Stimulated activated CD8-positive, alpha-beta memory T cell treated with anti-CD3 and anti-CD28 coated beads, Interleukin-15, amount 100 ng/mL, for 4 hours (primary cell): ENCODE results near the gene FLT1.

Source experiments
- DNase-seq, 2 donors: peaks; one replicate each; pipeline ENCODE4 v3.0.0-alpha.2; 2020; ENCODE audit warnings: low read depth in 2 of 2

Gene FLT1

DNA sequence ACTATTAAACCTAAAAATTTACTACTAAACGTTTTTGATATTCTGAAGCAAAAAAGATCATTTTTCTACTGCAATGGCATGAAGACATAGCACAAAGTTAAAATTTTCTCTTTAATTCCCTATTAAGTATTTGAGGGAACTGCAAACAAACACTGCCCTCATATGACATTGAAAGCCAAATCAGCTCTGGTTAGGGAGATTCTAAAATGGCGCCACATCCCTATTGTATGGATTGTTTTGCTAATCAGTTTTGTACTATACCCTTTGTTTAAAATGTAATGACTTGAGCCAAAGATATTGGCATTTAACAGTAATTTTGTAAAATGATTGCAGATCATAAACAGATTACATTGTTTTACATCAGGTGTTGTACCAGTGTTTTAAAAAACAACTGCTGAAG, 65.8 kb downstream of the FLT1 start:
- DNase-seq, result no peak

DNA sequence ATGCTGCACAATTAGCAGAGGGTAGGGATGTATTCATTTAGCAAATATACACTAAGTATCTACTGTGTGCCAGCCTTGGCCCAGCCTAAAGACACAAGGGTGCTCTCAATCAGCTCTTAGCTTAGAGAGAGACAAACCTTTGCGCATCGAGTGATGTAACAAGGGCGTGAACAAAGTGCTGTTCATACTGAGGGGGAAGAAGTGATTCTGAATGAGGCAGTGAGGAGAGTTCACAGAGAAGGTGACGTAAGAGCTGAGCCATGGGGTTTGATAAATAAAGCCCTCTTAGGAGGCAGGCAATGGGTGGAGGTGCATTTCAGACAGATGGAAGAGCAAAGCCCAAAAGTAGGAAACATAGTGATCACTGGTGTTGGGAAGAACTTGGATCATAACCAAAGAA, 68.5 kb downstream of the FLT1 start:
- no peak for DNase-seq

DNA sequence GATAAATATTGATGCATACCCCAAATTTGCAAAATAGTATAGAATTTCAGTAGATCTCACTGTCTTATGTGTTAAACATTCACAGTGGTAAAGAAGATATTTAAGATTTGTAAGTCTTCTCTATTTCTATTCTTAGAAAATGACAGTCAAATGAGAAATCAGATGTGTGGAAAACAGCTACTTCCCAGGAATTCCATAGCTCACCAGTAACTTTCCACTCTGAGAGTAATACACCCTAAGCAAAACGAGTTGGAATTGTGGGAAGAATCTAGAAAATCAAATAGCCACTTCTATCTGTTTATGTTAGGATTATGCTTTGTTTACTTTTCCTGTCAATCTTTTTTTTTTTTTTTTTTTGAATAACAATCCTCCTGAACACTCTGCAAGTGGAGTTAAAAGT, 69.1 kb downstream of the FLT1 start:
- no peak for DNase-seq

DNA sequence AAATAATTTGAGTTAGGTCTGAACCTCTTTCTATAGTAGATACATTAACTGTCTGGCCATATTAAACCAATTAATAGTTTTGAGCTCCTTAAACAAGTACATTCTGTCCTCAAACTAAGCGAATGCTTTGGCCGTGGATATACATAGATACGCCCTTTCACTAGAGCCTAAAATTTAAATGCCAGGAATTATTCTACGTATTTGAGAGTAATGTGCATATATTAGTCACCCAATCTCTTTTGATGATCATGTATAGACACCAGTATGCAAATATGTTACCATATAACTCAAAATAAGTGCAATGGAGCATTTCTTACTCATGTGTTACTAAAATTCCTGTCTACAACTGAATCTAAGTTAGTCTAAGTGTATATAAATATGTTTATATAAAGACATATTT, 70.4 kb downstream of the FLT1 start:
- DNase-seq, result no peak

DNA sequence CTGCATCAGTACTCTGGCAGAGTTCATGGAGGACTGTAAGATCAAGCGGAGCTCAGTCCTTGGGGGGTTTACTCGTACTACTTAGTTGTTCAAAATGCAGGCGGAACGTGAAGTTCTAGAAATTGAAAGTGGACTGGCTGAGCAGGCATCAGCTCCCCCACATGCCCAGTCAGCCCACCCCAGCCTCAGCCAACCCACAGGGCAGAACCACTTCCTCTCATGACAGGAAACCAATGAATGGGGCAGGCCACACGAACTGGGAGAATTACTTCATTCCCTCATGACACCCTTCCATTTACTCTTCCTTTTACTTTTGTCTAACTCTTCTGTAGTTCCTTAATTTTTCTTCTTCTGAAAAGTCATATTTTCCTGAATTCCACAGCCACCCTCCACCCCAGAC, 71.9 kb downstream of the FLT1 start:
- DNase-seq, result peak; percentile 9 to 10

DNA sequence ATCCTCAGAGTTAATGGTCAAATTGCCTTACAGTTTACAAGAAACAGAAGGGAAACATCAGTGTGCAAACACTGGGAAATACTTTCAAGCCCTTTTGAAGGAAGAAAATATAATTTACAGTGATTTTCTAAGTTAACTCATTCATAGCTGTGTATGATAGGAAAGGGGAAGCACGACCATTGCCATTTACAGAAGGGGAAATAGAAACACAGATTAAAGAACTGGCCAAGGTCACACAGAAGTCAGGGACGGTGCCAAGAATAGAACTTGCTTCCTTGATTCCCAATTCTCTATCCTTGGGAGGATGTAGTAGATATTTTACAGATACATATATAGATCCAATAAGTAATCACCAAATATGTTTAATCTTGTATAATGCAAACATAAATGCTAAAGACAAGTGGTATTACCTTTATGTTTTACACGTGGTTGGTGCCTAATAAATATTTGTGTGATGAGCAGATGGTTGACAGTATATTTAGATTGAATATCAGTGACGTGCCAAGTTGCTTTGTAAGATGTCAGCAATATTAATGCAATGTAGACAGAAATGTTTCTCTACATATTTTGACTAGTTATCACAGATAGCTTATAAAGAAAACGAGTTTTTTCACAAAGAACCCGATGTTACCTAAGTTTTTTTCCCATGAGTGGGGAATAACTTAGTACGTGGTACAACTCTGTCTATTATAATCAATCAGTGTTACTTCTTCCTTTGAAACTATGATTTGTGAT, 73.1 kb downstream of the FLT1 start:
- no peak for DNase-seq

DNA sequence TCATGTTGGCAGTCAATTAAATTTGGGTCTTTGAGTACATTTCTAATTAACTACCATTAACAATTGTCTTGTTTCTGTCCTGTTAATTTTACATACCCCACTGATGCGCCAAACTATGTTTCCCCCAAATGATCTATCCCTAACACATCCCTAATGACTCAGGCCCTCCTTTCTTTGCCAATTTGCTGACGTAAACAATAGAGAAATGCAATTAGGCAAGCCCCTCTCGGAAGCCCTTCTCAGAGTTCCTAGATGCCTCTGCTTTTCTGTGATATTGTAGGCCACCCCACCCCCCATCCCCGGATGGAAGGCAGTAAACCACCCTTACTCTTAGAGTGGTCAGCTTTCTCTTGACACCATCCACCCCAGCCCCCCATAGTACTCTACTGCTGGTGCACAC, 74.2 kb downstream of the FLT1 start:
- DNase-seq, result no peak

DNA sequence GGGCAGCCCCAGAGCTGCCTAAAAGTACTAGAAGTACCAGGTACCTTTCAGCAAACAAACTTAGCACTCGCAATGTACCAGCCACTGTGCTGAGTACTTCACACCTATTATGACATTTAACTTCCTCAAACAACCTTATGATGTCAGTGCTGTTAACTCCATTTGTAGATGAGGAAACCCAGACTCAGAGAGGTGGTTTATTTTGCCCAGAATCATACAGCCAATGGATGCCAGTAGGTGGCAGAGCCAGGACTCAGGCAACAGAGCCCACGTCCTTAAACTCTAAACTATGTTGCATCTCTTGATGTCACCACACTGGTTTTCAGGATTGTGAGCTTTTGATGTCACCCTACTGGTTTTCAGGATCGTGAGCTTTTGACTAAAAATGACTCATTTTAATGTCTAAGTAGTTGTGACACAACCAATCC, 78.9 kb downstream of the FLT1 start:
- no peak for DNase-seq

DNA sequence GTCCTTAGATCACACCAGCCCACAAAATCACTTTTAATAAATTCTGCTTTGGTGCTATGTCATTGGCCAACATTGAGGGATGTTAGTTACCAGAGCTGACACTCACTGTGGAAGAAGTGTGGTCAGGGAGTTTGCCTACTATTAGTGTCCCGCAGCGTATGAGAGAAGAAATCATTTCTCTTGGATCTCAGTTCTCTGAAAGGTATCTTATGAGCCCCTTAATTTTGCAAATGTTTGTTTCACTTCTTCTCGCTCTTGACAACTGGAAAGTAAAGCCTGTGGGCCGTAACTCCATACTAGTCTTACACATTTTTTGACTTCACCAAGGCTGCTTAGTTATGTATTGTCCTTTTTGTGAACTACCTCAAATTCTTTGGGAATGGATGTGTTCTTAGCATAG, 80.9 kb downstream of the FLT1 start:
- no peak for DNase-seq

DNA sequence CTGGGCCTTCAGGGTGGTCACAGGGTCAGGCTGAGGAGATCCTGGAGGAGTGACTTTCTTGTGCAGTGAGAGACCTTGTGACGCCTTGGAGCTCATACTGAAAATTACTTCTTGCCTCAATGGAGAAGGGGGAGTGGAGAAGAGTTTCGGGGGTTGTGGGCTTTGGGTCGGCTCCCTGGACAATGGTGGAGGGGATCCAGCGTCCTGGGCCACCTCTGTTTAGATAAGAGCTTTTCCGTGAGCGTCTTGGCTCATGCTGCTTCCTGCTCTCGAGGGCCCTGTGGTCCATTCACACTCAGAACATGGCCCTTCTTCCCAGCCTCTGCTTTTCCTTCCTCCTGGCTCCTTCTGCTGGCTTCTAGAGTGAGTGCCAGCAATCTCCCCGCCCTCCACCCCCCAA, 81.9 kb downstream of the FLT1 start:
- DNase-seq, result no peak

DNA sequence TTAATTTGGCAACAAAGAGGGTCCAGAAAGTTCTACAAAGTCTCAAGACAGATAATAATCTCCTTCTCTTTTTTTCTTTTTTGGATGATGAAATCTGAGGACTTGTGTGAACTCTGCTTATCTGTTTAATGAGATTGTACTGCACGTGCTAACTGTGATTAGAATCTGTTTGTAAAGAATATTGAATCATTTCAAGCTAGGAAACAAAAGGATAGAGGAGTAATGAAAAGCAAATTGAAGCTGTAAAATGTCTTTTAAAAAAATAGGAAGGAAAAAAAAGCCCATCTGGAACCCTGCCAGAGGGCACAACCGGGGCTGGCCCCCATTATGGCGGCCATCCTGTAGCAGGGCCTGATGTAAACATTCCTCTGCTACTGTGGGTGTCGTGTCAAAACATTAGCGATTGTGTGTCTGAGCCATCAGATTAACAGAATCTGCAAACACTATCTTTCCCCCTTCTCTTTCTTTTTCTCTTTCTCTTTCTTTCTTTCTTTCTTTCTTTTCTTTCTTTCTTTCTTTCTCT, 83.0 kb downstream of the FLT1 start:
- no peak for DNase-seq

DNA sequence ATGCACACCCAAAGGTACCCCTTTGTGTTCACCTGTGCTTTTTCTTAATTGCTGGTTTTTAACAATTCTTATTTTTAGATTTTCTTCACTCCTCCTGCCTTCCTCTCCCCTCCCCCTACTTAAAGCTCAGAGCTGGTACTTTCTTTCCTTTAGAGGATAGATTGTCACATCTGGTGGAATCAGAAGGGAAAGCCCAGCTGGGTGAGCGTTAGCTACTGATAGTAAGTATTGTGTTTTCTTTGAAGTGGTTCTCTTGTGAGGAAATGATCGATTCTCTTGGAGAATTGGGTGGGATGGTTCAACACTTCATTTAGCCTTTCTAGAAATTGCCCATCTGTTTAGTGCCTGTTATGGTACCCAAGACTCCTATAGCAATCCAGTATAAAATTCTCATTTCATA, 84.8 kb downstream of the FLT1 start:
- no peak for DNase-seq

DNA sequence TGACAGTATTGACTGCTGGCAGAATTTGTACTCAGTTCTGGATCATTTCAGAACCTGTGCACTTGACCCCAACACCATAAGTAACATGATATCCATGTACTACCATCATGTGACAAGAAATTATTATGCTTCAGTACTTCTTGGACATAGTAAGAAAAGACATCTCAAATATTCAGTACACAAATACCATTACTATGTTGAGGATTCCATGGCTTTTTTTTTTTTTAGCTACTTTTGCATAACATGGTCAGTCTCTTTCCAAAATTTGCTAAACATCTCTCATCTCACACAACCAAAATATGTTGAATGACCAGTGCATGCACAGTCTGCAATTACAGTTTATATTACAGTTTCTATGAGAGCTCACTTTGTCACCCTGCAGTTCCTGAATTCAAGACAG, 85.3 kb downstream of the FLT1 start:
- DNase-seq, result no peak

DNA sequence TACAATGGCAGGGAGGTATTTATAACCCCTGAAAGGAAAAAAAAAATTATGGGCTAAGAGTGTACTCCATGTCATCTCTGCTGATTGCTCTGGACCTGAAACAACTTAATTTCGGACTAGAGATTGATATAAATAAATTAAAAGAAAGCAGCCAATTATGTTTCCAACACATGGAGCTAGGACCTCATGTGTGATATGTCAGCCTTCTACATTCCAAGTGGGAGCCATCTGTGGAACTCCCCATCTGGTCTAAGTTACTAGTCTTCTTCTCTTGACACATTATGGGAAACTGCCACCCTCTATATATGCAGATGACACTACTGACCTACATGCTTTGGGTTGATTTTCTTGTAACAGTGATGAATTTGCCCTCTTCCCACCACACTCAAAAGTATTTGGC, 86.1 kb downstream of the FLT1 start:
- no peak for DNase-seq

DNA sequence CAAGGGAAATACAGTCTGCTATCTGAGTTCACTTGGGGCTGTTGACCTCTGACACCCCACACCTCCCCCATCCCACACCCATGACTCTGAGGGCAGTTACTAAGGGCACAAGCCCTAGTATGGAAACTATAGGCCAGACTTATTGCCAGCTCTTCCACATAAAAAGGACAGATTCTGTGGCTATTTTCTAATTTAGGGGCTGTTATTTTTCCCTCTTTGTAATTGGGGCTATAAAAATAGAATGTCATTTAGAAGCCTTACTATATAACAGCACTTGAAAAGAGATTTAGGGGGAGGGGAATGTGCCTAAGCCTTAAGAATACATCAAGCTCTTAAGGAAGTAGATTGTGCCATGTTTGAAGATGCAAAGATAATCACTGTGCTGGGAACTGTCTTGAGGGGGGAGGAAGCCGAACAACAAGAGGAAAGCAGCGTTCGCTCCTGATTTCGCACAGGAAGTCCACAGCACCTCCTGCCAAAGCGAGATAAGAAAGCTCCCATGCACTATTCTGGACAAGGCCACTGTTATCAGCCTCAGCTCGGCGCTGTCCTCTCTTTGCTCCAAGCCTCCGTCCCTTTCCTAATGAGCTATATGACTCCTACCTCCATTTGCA, 86.6 kb downstream of the FLT1 start:
- DNase-seq, result no peak

DNA sequence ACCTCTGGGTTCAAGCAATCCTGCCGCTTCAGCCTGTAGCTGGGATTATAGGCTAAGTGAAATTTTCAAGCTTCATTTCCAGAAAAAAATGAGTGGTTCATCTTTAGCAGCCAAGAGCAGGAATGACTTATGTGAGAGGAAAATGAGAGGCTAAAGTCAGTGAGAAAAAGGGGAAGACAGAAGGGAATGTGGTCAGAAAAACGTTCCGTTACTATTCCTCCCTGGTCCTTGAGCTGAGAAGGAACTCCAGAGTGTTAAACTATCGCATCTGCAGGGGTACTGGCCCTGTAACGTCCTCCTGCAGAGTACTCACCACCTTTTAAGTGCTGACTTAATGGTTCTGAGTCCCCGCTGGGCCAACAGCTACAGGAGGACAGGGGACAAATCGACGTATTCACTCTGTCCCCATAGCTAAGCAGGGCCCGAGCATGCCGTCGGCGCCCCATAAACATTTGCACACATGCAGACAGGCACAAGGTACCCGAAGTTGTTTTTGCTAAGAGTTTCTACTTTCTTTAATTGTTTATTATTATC, 88.1 kb downstream of the FLT1 start:
- DNase-seq, result no peak

DNA sequence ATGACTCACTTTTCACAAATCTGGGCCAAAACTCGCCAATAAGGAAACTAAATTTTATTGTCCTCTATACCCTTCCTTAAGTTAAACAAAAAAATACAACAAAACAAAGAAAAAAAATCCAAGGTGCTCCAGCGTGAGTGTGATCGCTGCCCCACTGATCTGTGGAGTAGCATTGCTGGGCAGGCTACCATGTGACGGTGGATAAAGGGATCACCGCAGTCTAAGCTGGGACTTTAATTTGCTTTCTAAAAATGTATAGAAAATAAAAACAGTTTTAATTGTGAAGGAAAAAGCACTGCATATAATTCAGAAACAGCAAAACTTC, 92.9 kb downstream of the FLT1 start:
- DNase-seq, result no peak

DNA sequence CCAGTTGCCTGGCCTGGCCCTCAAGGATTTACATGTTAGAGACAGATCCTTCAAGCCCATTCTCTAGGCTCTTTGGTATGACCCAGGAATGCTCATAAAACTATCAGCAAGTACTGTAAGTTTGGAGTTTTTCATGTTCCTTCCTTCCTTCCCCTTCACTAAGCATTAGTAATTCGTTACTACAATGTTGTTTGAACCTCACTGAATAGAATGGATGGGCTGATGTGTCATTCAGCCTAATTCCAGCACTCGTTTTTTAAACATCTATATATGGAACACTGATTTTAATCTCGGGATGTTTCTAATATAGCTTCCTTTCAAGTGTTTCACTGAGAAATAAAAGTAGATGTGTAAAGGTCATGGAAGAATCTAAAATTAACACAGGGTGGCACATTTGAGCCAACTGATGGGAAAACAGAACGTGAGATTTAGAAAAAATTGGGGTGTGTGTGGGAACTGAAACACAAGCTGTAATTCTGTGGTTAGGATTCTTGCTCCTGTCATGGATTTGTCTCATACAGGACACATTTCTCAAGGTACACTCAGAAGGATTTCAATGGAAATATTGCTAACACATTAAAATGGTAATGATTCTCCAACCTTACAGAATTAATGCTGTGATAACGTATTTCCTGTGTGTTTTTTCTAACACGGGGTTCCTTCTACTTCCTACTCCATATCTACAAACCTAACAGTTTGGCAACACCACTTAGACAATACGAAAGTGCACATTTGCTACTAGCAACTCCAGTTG, 93.4 kb downstream of the FLT1 start:
- DNase-seq, result no peak

DNA sequence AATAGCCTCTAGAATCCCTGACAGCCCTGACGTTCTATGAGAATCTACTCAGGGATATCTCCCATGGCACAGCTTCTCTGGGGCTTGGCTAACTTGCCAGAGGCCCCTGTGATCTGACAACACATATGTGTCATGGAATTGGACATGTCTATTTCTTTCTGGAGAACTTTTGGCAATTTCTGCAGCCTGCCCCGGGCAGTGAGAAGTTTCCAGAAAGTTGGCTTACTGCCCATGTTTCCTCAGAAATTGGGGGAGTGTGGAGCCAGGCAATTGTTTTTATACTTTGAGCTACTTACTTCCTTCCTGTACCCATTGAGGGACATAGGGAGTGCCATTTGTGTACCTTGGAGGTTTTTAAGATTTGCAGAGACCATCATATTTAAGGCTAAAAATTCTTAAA, 98.9 kb downstream of the FLT1 start:
- no peak for DNase-seq

DNA sequence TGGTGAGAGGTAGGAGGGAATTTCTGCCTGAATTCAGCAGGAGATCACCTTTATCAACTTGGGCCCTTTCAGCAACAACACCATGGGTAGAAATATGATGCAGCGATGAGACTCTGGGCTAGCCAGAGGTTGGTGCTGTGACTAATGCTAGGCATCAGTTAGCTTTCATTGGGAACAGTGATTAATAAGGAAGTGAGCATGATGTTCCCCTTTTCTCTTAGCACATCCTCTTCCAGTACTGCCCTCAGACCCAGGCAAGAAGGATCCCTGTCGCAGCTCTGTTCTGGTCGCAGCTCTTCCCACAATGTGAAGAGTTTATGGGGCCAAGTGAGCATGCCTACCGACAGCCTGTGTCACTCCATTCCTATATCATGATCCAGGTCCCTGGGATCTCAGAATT, 100.5 kb downstream of the FLT1 start:
- DNase-seq, result no peak

DNA sequence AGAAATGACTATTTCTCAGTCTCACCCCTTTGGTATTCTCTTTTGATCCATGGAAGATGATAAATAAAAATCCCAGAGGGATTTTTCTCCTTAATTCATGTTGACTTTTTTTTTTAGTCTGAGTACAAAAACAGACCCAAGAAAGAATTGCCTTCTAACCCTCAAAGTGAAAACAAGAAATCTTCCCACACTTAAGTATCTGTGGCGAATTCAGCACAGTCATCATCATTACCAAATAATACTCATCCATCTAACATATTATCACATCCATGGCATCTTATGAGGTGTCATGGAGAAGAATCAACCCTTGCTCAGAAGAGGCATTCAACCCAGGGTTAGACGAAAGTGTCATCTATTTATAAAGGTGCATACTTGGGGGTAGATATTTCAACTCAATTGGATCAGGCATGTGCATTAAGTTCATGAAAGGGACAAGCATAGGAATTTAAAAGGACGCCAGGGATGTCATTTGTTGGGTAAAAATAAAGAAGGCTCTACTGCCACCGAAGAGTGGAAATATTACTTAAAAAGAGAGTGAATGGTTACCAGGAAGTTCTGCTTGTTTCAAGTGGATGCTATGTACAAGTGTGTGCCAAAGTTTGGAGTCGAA, 101.9 kb downstream of the FLT1 start:
- no peak for DNase-seq

DNA sequence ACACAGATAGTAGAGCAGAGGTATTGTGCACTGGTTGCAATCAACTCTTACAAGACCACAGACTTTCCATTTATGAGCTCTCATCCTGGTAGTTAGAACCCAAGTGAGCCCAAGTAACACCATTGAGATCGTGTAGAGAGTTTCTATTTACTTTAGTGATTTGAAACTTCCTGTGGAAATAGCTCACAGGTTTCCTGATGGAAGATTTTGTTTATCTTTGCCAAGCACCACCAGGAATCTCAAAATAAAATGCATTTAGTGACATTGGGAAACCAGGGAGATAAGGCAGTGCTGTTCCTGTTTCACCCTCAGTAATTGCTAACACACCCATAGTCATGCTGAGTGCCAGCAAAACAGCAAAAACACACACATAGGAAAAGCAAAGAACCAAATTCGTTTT, 102.5 kb downstream of the FLT1 start:
- DNase-seq, result no peak
